DMS153 (cell line): ENCODE data around the gene INHBC.

Experiments used
- DNase-seq: peaks from one replicate; lab custom pipeline; 2025; lab: John Stamatoyannopoulos, UW

Gene INHBC

DNA sequence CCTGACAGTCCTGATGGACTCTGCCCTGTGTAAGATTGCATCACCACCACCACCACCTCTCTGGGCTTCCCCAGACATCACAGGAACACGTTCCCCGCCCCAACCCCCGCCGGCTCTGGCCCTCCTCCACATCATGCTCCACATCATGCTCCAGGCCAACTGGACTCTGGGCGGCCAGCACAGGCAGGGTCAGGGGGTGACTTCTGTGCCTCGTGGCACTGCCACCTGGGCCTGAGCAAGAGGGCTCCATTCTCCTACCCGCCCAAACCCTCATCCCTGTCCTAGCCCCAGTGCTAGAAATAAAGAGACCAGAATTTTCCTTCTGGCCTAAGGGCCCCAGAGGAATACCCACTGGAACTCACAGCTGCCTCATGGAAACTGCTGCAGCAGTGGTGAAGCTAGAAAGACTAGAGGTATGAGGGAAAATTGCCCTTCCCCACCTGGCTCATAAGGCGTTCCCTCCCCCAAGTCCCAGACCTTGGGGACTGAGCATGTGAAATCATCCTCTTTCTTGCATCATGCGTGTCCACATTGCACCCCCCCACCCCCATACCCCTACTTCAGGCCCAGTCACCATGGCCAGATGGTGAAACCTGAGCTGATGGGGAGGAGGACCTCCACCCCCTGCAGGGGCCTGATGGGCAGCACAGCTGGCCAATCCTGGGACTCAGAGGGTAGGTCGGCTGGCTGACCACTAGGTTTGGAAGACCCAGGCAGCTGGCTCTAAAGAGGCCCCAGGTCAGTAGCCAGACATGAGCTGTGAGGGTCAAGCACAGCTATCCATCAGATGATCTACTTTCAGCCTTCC is 20.2 kb downstream of the INHBC start, which contains the start of gene INHBE:
Gene INHBE (plus strand): TSS at position 742 of the 808 bp plus-strand sequence. CDS start 230 bp downstream, outside the sequence.
- DNase-seq: no peak

DNA sequence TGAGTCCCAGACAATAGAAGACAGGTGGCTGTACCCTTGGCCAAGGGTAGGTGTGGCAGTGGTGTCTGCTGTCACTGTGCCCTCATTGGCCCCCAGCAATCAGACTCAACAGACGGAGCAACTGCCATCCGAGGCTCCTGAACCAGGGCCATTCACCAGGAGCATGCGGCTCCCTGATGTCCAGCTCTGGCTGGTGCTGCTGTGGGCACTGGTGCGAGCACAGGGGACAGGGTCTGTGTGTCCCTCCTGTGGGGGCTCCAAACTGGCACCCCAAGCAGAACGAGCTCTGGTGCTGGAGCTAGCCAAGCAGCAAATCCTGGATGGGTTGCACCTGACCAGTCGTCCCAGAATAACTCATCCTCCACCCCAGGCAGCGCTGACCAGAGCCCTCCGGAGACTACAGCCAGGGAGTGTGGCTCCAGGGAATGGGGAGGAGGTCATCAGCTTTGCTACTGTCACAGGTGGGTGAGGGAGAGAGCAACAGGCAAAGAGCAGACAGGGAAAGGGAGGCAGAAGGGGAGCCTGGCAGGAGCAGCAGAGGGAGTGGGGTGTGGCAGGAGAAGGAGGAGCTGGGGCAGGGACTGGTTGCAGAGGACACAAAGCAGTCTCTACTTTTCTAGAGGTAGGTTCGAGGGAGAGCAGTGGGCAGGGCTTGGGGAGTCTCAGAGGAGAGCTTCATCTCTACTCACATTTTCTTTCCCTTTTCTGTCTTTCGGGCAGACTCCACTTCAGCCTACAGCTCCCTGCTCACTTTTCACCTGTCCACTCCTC is 21.0 kb downstream of the INHBC start:
- peak; percentile 11 for DNase-seq

DNA sequence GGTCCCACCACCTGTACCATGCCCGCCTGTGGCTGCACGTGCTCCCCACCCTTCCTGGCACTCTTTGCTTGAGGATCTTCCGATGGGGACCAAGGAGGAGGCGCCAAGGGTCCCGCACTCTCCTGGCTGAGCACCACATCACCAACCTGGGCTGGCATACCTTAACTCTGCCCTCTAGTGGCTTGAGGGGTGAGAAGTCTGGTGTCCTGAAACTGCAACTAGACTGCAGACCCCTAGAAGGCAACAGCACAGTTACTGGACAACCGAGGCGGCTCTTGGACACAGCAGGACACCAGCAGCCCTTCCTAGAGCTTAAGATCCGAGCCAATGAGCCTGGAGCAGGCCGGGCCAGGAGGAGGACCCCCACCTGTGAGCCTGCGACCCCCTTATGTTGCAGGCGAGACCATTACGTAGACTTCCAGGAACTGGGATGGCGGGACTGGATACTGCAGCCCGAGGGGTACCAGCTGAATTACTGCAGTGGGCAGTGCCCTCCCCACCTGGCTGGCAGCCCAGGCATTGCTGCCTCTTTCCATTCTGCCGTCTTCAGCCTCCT is 21.6 kb downstream of the INHBC start:
- DNase-seq: no peak

DNA sequence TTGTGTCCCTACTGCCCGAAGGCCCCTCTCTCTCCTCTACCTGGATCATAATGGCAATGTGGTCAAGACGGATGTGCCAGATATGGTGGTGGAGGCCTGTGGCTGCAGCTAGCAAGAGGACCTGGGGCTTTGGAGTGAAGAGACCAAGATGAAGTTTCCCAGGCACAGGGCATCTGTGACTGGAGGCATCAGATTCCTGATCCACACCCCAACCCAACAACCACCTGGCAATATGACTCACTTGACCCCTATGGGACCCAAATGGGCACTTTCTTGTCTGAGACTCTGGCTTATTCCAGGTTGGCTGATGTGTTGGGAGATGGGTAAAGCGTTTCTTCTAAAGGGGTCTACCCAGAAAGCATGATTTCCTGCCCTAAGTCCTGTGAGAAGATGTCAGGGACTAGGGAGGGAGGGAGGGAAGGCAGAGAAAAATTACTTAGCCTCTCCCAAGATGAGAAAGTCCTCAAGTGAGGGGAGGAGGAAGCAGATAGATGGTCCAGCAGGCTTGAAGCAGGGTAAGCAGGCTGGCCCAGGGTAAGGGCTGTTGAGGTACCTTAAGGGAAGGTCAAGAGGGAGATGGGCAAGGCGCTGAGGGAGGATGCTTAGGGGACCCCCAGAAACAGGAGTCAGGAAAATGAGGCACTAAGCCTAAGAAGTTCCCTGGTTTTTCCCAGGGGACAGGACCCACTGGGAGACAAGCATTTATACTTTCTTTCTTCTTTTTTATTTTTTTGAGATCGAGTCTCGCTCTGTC is 22.3 kb downstream of the INHBC start:
- DNase-seq: no peak

DNA sequence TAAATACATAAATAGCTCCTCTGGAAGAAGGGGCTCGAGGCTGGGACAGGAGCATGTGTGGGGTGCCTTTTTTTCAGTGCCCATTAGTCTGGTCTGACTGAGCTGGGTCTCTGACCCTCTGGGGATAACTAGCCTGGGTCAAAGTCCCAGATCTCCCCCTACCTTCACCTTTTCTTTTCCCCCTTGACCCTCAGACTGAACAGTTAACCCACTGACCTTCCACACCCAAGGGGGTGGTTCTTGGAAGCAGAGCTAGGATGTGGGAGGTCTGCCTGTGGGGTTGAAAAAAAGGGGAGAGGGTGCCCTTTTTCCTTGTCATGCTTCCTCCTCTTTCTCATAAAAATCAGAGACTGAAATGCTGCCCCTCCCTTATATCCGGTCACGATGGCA is 24.1 kb downstream of the INHBC start:
- no peak for DNase-seq

DNA sequence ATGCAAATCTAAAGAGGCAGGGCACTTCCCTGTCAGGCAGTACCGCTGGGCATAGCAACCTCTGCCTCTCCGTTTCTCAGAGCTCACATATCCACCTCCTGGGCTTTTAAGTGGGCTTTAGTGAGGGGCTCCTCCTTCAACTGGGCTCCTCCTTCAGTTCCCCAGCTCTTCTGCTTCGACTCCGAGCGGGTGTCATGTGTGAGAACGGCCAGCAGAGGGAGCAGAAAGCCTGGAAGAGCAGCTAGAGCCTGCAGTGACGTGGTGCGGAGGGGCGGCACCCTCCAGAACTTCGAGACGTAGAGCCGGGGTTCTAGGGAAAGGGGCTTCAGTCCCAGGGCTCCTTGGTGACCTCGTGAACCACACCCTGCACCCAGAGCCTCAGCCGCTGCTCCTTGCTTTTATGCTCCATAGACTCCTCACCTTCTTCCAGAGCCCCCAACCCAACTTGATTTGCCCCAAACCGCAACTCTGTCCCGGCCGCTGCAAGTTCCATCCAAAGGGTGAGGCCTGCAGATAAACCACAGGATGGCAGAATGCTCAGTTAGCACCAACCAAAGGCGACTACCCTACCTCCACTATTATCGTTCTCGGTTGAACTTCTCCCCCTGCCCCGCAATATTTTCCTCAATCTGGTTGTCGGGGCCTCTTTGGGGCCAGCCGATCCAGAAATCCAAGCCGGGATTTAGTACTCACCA is 24.6 kb downstream of the INHBC start:
- peak; percentile 90 for DNase-seq

DNA sequence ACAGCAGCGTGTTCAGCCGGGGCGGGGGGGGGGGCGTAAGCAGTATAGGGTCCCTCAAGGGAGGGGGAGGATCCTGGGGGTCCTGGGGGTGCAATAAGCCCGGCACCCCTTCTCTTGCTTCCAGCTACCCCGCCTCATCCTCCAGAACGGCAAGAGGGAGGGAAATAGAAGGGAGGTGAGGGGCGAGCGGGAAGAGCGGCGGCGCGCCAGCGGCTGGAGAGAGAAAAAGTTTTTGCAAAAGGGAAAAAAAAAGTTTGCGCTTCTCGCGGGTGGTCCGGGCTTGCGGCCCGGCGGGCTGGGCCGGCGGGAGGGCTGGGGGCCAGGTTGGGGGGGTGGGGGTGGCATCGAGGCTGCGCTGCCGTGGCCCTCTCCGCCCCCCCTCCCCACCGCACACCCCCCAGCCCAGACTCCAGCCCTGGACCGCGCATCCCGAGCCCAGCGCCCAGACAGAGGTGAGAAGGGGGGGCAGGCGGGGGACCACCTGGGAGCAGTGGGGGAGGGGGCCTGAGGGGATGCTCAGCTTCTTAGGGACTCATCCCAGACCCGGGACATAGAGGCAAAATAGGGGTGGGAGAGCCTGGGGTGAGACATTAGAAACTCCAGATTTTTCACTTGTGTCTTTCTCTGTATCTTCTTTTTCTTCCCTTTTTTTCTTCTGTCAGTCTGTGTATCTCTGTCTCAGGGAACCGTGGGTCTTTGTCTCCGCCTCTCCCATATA is 25.3 kb downstream of the INHBC start, which contains the start of gene GLI1:
Gene GLI1 (plus strand): TSS at position 36 of the 718 bp plus-strand sequence. CDS start 3,907 bp downstream, outside the sequence.
- DNase-seq: no peak

DNA sequence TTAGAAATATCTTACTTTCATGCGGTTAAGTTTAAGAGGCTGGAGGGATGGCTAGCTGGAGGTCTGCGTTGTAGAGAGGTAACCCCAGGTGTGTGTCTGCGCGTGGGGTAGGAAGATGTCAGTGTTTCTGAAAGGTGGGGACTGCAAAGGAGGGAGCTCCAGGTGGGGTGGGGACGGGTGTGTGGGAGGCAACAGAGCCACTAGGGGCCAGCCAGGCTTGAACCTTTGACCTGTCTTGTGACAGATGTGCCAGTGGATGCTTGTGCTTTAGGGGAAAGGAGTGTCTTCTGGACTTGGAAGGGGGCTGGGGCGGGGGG is 25.8 kb downstream of the INHBC start:
- no peak for DNase-seq

DNA sequence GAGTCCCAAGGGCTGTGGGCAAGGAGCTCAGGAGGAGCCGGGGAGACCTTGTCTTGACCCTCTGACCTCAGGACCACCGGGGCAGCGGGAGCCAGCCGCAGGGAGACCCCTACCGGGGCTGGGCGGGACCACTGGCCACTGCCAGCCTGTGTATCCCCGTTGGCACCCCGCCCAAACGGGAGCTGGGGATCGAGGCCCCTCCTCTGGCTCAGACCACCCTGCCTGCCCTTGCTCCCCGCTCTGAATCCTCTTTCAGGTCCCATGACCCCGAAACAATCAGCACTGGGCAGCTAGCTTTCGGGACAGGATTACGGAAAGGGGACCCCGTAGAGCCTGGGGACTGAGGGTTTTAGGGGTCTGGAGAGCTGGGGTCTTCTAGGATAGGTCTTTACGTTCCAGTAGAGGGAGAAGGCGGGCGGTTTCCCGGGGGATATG is 26.3 kb downstream of the INHBC start:
- no peak for DNase-seq

DNA sequence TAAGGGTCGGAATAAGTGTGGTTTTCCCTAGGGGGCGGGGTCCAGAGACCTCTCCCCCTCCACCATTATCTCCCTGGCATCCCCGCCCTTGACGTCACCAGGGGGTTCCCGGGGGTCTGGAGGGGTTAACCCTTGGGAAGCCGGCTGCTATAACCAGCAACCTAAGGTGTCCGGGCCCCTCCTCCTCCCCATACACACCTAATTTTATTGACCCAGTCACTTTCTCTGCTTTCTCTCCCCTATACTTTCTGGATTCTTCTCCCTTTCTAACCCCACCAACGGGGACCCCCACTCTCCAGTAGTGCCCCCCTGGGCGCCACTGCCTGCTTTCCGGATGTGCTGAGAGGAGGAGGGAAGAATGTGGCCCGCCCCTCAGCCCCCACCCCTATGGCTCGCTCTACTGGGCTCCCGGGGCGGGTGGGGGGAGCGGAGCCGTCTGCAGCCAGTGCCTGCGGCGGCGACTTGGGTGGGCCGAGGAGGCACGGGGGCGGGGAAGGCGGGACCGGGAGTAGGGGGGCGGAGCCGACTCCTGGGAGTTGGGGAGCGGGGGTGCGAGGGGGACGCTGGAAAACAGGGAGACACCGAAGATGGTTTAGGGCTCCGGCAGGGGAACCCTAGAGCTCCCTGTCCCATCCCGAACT is 26.8 kb downstream of the INHBC start:
- no peak for DNase-seq

DNA sequence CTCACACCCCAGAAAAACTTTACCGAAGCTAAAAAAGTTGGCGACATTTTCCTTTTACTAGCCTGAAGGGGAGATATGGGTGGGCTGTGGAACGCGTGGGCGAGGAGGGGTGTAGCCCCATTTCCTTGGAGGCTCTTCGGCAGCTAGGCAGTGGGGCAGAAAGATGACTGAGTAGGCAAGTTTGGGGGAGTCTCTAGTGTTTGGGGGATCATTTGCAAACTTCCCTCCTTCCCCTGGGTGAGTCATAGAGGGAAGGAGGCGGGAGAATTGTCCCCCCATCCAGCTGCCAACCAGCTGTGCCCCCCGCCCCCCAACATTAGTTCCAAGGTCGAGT is 27.3 kb downstream of the INHBC start:
- no peak for DNase-seq

DNA sequence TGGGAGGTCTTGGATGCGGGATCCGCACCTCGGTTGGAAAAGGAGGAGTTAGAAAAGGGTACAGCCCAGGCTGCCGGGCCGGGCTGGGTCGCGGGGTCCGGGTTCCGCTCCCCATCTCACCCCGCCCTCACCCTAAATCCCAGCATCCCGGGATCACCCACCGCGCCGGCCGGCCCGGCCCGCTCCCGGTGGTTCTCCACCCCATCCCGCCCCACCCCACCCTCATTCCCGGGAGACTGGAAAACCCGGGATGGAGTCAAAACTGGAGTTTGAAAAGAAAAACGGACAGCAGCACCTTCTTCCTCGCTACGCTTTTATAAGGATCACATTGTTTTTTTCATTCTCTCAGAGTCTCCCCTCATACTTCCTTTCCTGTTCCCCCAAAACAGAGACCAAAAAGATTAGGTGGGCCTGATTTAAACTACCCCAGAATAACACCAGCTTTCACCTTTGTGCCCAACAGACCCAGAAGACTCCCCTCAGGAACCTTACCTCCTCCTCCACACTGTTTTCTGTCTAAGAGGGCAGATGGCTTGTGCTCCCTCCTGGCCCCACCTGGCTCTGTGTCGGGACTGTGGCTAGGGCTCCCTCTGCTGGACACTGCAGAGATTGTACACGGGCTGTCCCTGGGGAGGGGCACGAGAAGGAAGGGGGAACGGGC is 27.8 kb downstream of the INHBC start:
- peak; percentile 90 for DNase-seq

DNA sequence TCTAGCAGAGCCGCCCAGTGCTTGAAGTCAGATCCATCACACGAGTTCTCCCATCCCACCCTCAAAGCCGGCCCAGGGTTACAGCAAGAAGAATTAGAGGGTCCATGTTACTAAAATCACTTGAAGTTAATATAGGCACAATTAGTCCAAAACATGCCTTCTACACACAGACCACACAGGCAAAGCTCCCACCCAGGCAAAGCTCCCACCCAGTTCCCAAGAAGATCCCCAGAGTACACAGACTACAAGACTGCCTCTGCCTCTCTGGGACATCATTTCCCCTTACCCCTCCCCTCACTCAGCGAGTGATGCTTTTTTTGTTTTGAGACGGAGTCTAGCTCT is 28.3 kb downstream of the INHBC start:
- no peak for DNase-seq

DNA sequence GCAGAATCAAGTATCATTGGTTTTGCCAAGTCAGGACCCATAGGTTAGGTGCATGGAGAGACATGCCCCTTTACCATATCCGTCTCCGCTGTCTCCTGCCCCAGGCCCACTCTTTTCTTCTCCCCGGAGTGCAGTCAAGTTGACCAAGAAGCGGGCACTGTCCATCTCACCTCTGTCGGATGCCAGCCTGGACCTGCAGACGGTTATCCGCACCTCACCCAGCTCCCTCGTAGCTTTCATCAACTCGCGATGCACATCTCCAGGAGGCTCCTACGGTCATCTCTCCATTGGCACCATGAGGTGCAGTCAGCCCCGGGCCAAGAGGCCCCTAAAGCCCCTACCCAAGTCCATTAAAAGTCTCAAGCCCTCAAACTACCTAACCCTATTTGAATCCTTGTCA is 30.0 kb downstream of the INHBC start:
- DNase-seq: no peak

DNA sequence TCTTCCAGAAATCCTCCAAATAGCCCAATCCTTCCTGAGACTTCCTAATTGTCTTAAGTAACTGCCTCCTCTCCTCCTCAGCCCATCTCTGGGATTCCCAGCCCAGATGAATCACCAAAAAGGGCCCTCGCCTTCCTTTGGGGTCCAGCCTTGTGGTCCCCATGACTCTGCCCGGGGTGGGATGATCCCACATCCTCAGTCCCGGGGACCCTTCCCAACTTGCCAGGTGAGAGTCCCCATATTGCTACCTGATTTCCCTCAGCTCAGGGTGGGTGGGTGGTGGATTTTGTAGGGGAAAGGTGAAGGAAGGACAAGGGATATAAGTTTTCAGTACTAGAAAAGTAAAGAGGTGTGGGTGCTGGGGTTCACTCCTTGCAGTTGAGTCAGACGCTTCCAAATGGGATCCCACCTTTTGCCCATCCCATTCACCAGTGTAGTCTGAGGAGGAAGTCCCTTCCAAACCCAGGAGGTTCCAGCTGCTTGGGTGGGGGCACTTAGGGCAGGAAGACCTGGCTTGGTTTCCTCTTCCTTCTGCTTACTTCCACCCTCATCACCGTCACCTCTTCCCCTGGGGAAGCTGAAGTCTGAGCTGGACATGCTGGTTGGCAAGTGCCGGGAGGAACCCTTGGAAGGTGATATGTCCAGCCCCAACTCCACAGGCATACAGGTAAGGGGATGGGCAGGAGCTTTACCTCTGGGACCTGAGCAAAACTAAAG is 30.6 kb downstream of the INHBC start:
- no peak for DNase-seq

DNA sequence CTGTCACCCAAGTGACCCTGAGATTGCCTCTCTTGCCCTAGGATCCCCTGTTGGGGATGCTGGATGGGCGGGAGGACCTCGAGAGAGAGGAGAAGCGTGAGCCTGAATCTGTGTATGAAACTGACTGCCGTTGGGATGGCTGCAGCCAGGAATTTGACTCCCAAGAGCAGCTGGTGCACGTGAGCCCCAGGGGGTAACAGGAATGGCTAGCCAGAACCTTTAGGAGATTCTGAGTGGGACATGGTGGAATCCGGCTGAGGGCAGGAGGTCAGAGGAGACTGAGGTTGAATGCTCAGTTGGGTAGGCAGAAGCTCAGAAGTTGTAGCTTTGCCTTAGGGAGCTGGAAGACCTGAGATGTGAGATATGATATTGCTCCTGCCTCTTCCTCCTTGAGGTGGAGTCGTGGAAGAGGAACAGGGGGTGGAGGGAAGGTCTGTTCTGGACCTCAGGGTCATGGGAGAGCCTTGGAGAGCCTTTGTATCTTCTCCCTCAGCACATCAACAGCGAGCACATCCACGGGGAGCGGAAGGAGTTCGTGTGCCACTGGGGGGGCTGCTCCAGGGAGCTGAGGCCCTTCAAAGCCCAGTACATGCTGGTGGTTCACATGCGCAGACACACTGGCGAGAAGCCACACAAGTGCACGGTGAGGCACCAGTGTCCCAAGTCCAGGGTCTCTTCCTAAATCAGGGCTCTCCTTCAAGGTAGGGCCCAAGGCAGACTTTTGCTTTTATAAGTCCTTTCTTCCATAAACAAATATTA is 31.3 kb downstream of the INHBC start:
- no peak for DNase-seq

DNA sequence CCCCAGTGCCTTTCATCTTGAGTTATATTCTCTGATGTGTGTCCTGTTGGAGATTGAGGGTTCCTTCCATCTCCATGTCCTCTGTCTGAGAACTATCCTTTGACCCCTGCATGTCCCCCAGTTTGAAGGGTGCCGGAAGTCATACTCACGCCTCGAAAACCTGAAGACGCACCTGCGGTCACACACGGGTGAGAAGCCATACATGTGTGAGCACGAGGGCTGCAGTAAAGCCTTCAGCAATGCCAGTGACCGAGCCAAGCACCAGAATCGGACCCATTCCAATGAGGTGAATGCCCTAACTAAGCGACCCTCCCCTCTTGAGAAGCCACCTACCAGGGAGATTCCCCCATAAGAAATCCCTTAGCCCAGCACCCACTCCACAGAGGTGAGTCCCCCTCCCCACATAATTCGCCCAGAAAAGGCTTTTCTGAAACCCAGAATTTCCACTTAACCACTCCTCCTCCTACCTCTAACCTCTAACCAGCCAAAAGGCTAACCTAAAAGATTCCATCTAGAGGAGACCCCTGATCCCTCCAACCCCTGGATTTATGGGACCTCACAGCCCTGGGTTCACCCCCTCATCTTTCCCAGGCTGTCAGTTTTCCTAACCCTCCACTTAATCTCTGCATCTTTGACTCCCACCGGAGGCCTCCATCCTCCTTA is 32.8 kb downstream of the INHBC start:
- no peak for DNase-seq

DNA sequence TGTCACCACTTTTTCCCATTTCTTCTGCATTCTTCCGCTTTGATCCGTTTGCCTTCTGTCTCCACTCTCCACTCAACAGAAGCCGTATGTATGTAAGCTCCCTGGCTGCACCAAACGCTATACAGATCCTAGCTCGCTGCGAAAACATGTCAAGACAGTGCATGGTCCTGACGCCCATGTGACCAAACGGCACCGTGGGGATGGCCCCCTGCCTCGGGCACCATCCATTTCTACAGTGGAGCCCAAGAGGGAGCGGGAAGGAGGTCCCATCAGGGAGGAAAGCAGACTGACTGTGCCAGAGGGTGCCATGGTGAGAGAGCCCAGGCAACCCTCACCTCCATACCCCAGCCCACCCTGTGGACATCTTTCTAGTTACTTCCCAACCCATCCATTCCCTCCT is 33.3 kb downstream of the INHBC start:
- DNase-seq: no peak
